Stimulated activated naive B cell treated with anti-CD40 and anti-IgM and Interleukin-4, amounts not matched to agents 10 μg/mL and 1 μg/mL and 100 μg/mL, for 72 hours (primary cell): Measurements from ENCODE around the gene ZNF438.
"Not testable (repeated sequence)": the region's sequence is repeated elsewhere in the genome, so short reads cannot be mapped to it uniquely, and the experiment has no call there.

ENCODE experiments used
- ATAC-seq, 2 donors: fragments of 150-1000 bp; cut with Tn5 transposase; replicated peaks; 2 replicates each; pipeline ENCODE4 v1.10.0; 2021; ENCODE audit warnings: moderate library complexity in 1 of 2
- DNase-seq: peaks from one replicate; pipeline ENCODE4 v3.0.0; 2021
- H3K27ac Mint-ChIP-seq: one replicate; pipeline ENCODE4 v1.8.0; 2022; ENCODE audit warnings: mild to moderate bottlenecking, mixed read lengths
- H3K27me3 Mint-ChIP-seq, 2 donors: one replicate each; pipeline ENCODE4 v1.8.0; 2022; ENCODE audit warnings: mixed read lengths in 2 of 2
- H3K36me3 Mint-ChIP-seq, 2 donors: one replicate each; pipeline ENCODE4 v1.8.0; 2022; ENCODE audit warnings: mixed read lengths in 2 of 2, mild to moderate bottlenecking in 1 of 2
- H3K4me1 Mint-ChIP-seq, 2 donors: one replicate each; pipeline ENCODE4 v1.8.0; 2022; ENCODE audit warnings: mixed read lengths in 2 of 2, mild to moderate bottlenecking in 1 of 2
- H3K4me3 Mint-ChIP-seq, 2 donors: one replicate each; pipeline ENCODE4 v1.8.0; 2022; ENCODE audit warnings: mild to moderate bottlenecking in 2 of 2, mixed read lengths in 2 of 2, moderate library complexity in 1 of 2
- H3K9me3 Mint-ChIP-seq, 2 donors: one replicate each; pipeline ENCODE4 v1.8.0; 2022; ENCODE audit warnings: mixed read lengths in 2 of 2, mild to moderate bottlenecking in 1 of 2

Gene ZNF438

DNA sequence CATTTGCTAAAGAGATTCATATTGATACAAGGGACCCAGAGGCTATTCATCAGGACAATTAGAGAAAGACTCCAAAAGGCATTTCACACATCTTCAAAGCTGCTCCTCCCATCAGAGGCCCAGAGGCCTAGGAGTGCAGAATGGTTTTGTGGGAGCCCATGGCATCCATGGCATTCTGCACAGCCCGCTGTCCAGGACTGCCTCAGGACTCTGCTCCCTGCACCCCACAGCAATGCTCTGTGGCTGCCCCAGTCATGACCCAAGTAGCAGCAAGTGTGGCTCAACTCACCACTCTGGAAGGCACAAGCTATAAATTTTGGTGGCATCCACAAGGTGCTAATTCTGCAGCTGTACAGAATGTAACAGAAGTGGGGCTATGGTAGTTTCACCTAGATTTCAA lies 38.5 kb downstream of the ZNF438 start:
- H3K27me3 Mint-ChIP-seq, result no peaks in the 10 kb centered on the region
- H3K27ac Mint-ChIP-seq, result no peak overlapping the region
- no peak for DNase-seq
- peaks cover 15 to 26% of the 10 kb centered on the region in 2 donors for H3K36me3 Mint-ChIP-seq
- peaks cover 5 to 9% of the 10 kb centered on the region in 2 donors for H3K9me3 Mint-ChIP-seq
- H3K4me1 Mint-ChIP-seq, result peaks cover 3 to 29% of the 10 kb centered on the region in 2 donors
- no peak for ATAC-seq
- no peak overlapping the region for H3K4me3 Mint-ChIP-seq

- peaks cover 15 to 26% of the 10 kb centered on the region in 2 donors for H3K36me3 Mint-ChIP-seq
- H3K4me3 Mint-ChIP-seq, result no peak overlapping the region
- ATAC-seq (no peak), DNase-seq (no peak)
- H3K27me3 Mint-ChIP-seq, result no peaks in the 10 kb centered on the region
- H3K27ac Mint-ChIP-seq, result no peak overlapping the region
- peaks cover 3 to 25% of the 10 kb centered on the region in 2 donors for H3K4me1 Mint-ChIP-seq
- peaks cover 5 to 9% of the 10 kb centered on the region in 2 donors for H3K9me3 Mint-ChIP-seq
Measured at GRCh38 chr10:30992681-30993080, 39.0 kb downstream of the ZNF438 start.

DNA sequence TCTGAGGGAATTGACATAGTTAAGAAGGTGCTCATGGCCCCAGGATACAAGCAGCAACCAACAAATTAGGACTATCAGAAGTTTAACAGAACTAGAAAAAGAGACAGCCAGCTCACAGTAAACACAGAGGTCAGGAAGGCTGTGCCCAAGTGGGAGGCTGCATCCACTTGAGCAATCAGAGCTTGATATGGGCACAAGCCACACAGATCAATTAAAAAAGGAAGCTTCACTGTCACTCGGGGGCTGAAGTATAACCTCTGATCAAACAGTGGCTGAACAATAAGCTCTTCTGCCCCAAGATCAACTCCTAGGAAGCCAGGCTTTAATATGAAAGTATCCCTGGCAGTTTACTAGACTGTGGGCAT lies 40.0 kb downstream of the ZNF438 start:
- DNase-seq (no peak), ATAC-seq (no peak)
- Mint-ChIP-seq H3K27me3 (no peaks in the 10 kb centered on the region), H3K36me3 (peaks cover 17 to 21% of the 10 kb centered on the region in 2 donors), H3K4me1 (peaks cover 2 to 18% of the 10 kb centered on the region in 2 donors), H3K9me3 (peaks cover 5 to 9% of the 10 kb centered on the region in 2 donors), H3K27ac (no peak overlapping the region), H3K4me3 (no peak overlapping the region)

- no peak overlapping the region for H3K27ac Mint-ChIP-seq
- peaks cover 17 to 18% of the 10 kb centered on the region in 2 donors for H3K36me3 Mint-ChIP-seq
- H3K27me3 Mint-ChIP-seq, result no peaks in the 10 kb centered on the region
- peaks cover 5 to 9% of the 10 kb centered on the region in 2 donors for H3K9me3 Mint-ChIP-seq
- ATAC-seq (no peak), DNase-seq (no peak)
- H3K4me1 Mint-ChIP-seq, result peaks cover 0 to 14% of the 10 kb centered on the region in 2 donors
- H3K4me3 Mint-ChIP-seq, result no peak overlapping the region
Measured at GRCh38 chr10:30990971-30991646, 40.6 kb downstream of the ZNF438 start.

DNA sequence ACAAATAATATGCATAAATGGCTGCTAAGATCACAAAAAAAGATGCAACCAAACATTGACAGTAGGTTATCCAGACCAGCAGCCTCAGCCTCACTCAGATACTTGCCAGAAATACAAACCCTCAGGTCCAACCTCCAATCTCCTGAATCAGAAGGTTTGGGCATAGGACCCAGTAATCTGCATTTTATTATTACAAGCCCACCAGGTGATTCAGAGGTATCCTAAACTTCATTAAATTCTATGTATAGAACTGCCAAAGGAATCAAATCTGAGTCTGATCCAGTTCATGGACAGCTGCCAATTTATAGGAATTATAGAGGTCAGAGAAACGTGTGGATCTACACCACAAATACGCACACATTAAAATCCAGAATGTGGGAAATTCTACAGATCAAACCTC lies 41.3 kb downstream of the ZNF438 start:
- Mint-ChIP-seq H3K27ac (no peak overlapping the region), H3K4me1 (peaks cover 0 to 14% of the 10 kb centered on the region in 2 donors), H3K27me3 (no peaks in the 10 kb centered on the region), H3K4me3 (no peak overlapping the region), H3K9me3 (peaks cover 5 to 9% of the 10 kb centered on the region in 2 donors), H3K36me3 (peaks cover 17 to 18% of the 10 kb centered on the region in 2 donors)
- DNase-seq (no peak), ATAC-seq (no peak)

DNA sequence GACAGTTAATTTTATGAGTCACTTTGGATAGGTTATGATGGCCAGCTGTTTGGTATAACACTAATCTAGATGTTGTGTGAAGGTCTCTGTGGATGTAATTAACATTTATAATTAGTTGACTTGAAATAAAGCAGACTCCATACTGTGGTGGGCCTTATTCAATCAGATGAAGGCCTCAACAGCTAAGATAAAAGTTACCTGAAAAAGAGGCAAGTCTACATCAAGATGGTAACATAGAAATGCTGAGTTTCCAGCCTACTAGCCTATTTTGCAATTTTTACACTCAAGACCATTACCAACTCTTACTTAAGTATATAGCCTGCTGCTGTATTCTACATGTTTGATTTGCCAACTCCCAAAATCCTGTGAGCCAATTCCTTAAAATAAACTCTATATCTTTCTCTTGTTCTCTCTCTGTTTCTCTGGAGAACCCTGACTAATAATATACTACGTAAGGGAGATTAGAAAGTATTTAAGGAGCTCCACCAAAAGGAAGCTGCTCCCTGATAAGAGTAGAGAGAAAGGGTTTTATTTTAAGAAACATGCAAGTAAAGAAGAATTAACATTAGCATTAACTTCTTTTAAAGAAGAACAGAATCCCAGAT lies 42.7 kb downstream of the ZNF438 start:
- Mint-ChIP-seq H3K4me3 (no peak overlapping the region), H3K27me3 (no peaks in the 10 kb centered on the region), H3K27ac (no peak overlapping the region), H3K4me1 (peaks cover 0 to 14% of the 10 kb centered on the region in 2 donors), H3K36me3 (peaks cover 7 to 8% of the 10 kb centered on the region in 2 donors), H3K9me3 (peaks cover 1 to 2% of the 10 kb centered on the region in 2 donors)
- DNase-seq (no peak), ATAC-seq (no peak)

- peaks cover 7 to 10% of the 10 kb centered on the region in 2 donors for H3K36me3 Mint-ChIP-seq
- H3K4me1 Mint-ChIP-seq, result peaks cover 6 to 14% of the 10 kb centered on the region in 2 donors
- no peak for DNase-seq
- no peak overlapping the region for H3K4me3 Mint-ChIP-seq
- H3K27ac Mint-ChIP-seq, result no peak overlapping the region
- peaks cover 5 to 6% of the 10 kb centered on the region in 2 donors for H3K9me3 Mint-ChIP-seq
- ATAC-seq, result no peak
- no peaks in the 10 kb centered on the region for H3K27me3 Mint-ChIP-seq
Measured at GRCh38 chr10:30987463-30987862, 44.2 kb downstream of the ZNF438 start.

- DNase-seq (no peak), ATAC-seq (peak in 1 of 2 donors; percentile 38)
- Mint-ChIP-seq H3K27me3 (no peaks in the 10 kb centered on the region), H3K27ac (no peak overlapping the region), H3K36me3 (peaks cover 7 to 10% of the 10 kb centered on the region in 2 donors), H3K4me3 (no peak overlapping the region), H3K9me3 (peaks cover 5 to 6% of the 10 kb centered on the region in 2 donors), H3K4me1 (peaks cover 6 to 8% of the 10 kb centered on the region in 2 donors)
Measured at GRCh38 chr10:30986053-30986555, 45.6 kb downstream of the ZNF438 start.

DNA sequence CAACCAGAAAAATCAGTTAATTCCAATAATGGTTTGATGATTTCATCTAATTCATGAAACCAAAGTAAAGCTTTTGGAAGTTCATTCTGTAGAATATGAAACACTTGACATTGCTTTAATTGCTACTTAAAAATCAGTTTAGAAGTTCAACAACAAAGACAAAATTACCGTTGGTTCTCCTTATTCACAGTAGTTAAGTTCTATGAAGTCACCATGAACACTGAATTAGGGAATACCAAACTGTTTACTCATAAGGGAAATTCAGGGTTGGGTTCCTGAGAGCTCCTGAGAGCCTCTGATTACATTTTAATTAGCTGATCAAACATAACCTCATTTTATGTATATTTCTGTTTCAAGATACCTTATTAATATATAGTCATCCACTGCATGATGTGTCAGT lies 46.2 kb downstream of the ZNF438 start:
- Mint-ChIP-seq H3K27ac (no peak overlapping the region), H3K9me3 (peaks cover 6 to 10% of the 10 kb centered on the region in 2 donors), H3K27me3 (no peaks in the 10 kb centered on the region), H3K4me1 (peaks cover 6 to 7% of the 10 kb centered on the region in 2 donors), H3K4me3 (no peak overlapping the region), H3K36me3 (peaks cover 13 to 15% of the 10 kb centered on the region in 2 donors)
- no peak for DNase-seq
- ATAC-seq, result no peak

GRCh38 chr10:30984563-30985328 lies 46.9 kb downstream of the ZNF438 start:
- H3K36me3 Mint-ChIP-seq, result peaks cover 20% of the 10 kb centered on the region in 2 donors
- peaks cover 6 to 7% of the 10 kb centered on the region in 2 donors for H3K4me1 Mint-ChIP-seq
- no peak overlapping the region for H3K4me3 Mint-ChIP-seq
- no peak for DNase-seq
- no peaks in the 10 kb centered on the region for H3K27me3 Mint-ChIP-seq
- ATAC-seq, result no peak
- peaks cover 13 to 18% of the 10 kb centered on the region in 2 donors for H3K9me3 Mint-ChIP-seq
- H3K27ac Mint-ChIP-seq, result no peak overlapping the region

GRCh38 chr10:30983209-30983608 lies 48.5 kb downstream of the ZNF438 start:
- H3K27me3 Mint-ChIP-seq, H3K4me1 Mint-ChIP-seq: not testable (repeated sequence)
- Mint-ChIP-seq H3K4me3 (peak overlapping the region in 1 of 2 donors; percentile 25), H3K27ac (peak overlapping the region; percentile 1), H3K36me3 (peaks cover 21 to 31% of the 10 kb centered on the region in 2 donors), H3K9me3 (peaks cover 19 to 23% of the 10 kb centered on the region in 2 donors)
- ATAC-seq (peak; percentile 82 to 86), DNase-seq (peak; percentile 25)

- Mint-ChIP-seq H3K4me1 (peaks cover 6 to 7% of the 10 kb centered on the region in 2 donors), H3K27ac (no peak overlapping the region), H3K36me3 (peaks cover 19 to 31% of the 10 kb centered on the region in 2 donors), H3K27me3 (no peaks in the 10 kb centered on the region), H3K4me3 (no peak overlapping the region), H3K9me3 (peaks cover 19 to 23% of the 10 kb centered on the region in 2 donors)
- DNase-seq (no peak), ATAC-seq (no peak)
Measured at GRCh38 chr10:30980951-30981616, 50.6 kb downstream of the ZNF438 start.

GRCh38 chr10:30979956-30980355 lies 51.7 kb downstream of the ZNF438 start:
- Mint-ChIP-seq H3K9me3 (peaks cover 19 to 23% of the 10 kb centered on the region in 2 donors), H3K36me3 (peaks cover 19 to 31% of the 10 kb centered on the region in 2 donors), H3K27ac (no peak overlapping the region), H3K27me3 (no peaks in the 10 kb centered on the region), H3K4me3 (no peak overlapping the region), H3K4me1 (peaks cover 10 to 12% of the 10 kb centered on the region in 2 donors)
- ATAC-seq, result no peak
- no peak for DNase-seq

DNA sequence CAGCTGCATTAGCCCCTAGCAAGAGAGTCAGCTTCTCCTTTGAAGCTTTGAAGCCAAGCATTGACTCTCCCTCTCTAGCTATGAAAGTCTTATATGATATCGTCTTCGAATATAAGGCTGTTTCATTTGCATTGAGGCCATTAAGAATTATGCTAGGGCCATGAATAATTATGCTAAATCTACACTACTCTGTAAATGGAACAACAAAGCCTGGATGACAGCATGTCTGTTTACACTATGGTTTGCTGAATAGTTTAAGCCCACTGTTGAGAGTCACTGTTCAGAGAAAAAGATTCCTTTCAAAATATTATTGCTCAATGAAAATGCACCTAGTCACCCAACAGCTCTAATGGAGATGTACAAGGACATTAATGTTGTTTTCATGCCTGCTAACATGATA lies 52.8 kb downstream of the ZNF438 start:
- Mint-ChIP-seq H3K36me3 (peaks cover 19 to 32% of the 10 kb centered on the region in 2 donors), H3K4me1 (peaks cover 13 to 16% of the 10 kb centered on the region in 2 donors), H3K27me3 (no peaks in the 10 kb centered on the region), H3K9me3 (peaks cover 19 to 23% of the 10 kb centered on the region in 2 donors), H3K27ac (no peak overlapping the region), H3K4me3 (no peak overlapping the region)
- ATAC-seq (no peak), DNase-seq (no peak)
